WTC11 (cell line): Measurements from ENCODE around the gene CCDC178. TPM values are rescaled to one million over a fixed set of nuclear protein-coding genes. Genes with fewer than 3 reads are reported as not detected.

Source experiments
- ATAC-seq: fragments of 200-7000 bp; cut with Tn5 transposase; 2 replicates; pipeline ENCODE4 v1.10.0; 2021; ENCODE audit warnings: mild to moderate bottlenecking, moderate library complexity
- CTCF ChIA-PET: fragments of 300-600 bp; sonication (Branson Sonifier 250); formaldehyde crosslinking; loops from one replicate; lab custom pipeline; 2021; ENCODE audit warnings: antibody characterized with exemption; lab: Charles Lee
- POLR2A ChIA-PET: fragments of 350-600 bp; sonication (Branson Sonifier 250); formaldehyde crosslinking; loops from one replicate; lab custom pipeline; 2021; ENCODE audit warnings: antibody characterized with exemption; lab: Charles Lee
- DNase-seq: peaks from one replicate; pipeline ENCODE4 v3.0.0; 2021; ENCODE audit warnings: low spot score
- H3K27ac Mint-ChIP-seq: 2 replicates; pipeline ENCODE4 v1.8.0; 2021; ENCODE audit warnings: mixed read lengths
- H3K27me3 Mint-ChIP-seq: 2 replicates; pipeline ENCODE4 v1.8.0; 2021; ENCODE audit warnings: low read depth, mild to moderate bottlenecking, moderate library complexity, mixed read lengths
- H3K36me3 Mint-ChIP-seq: 2 replicates; pipeline ENCODE4 v1.8.0; 2021; ENCODE audit warnings: mixed read lengths
- H3K4me1 Mint-ChIP-seq: 2 replicates; pipeline ENCODE4 v1.8.0; 2022; ENCODE audit warnings: mixed read lengths
- H3K4me3 Mint-ChIP-seq: 2 replicates; pipeline ENCODE4 v1.8.0; 2021; ENCODE audit warnings: mild to moderate bottlenecking, moderate library complexity, mixed read lengths
- H3K9me3 Mint-ChIP-seq: 2 replicates; pipeline ENCODE4 v1.8.0; 2021; ENCODE audit warnings: mixed read lengths
- AR ChIP-seq: fragments of 250-450 bp; sonication (Bioruptor Pico); IDR thresholded peaks from 2 replicates; pipeline ENCODE4 v1.9.0; 2021; ENCODE audit warnings: mild to moderate bottlenecking
- CBFB ChIP-seq: sonication (generic); formaldehyde crosslinking; IDR thresholded peaks from 2 replicates; pipeline ENCODE4 v1.8.1; 2022; ENCODE audit warnings: mild to moderate bottlenecking, low read depth, missing genetic modification reagents
- CREM ChIP-seq: sonication (generic); formaldehyde crosslinking; IDR thresholded peaks from 2 replicates; pipeline ENCODE4 v1.8.1; 2022; ENCODE audit warnings: mild to moderate bottlenecking, missing genetic modification reagents, moderate library complexity
- ERG ChIP-seq: fragments of 250-450 bp; sonication (Bioruptor Pico); IDR thresholded peaks from 2 replicates; pipeline ENCODE4 v1.8.0; 2021; ENCODE audit warnings: mild to moderate bottlenecking
- ESRRA ChIP-seq: sonication (generic); formaldehyde crosslinking; IDR thresholded peaks from 2 replicates; pipeline ENCODE4 v1.8.1; 2022; ENCODE audit warnings: mild to moderate bottlenecking, missing genetic modification reagents, borderline replicate concordance
- ETV6 ChIP-seq: sonication (generic); formaldehyde crosslinking; IDR thresholded peaks from 2 replicates; pipeline ENCODE4 v1.8.1; 2022; ENCODE audit warnings: mild to moderate bottlenecking, missing genetic modification reagents
- FOXK1 ChIP-seq: sonication (generic); formaldehyde crosslinking; IDR thresholded peaks from 2 replicates; pipeline ENCODE4 v1.8.0; 2022; ENCODE audit warnings: mild to moderate bottlenecking, moderate library complexity, missing genetic modification reagents
- GABPB1 ChIP-seq: sonication (generic); formaldehyde crosslinking; IDR thresholded peaks from 2 replicates; pipeline ENCODE4 v1.8.1; 2023; ENCODE audit warnings: mild to moderate bottlenecking, missing genetic modification reagents
- GRHL2 ChIP-seq: fragments of 250-450 bp; sonication (Bioruptor Pico); IDR thresholded peaks from 2 replicates; pipeline ENCODE4 v1.8.0; 2022; ENCODE audit warnings: mild to moderate bottlenecking, moderate library complexity; ENCODE audit not compliant: insufficient replicate concordance, severe bottlenecking
- JAZF1 ChIP-seq: fragments of 250-450 bp; sonication (Bioruptor Pico); IDR thresholded peaks from 2 replicates; pipeline ENCODE4 v1.9.0; 2021; ENCODE audit warnings: moderate library complexity, mild to moderate bottlenecking, inconsistent platforms
- NFATC4 ChIP-seq: fragments of 250-450 bp; sonication (Bioruptor Pico); IDR thresholded peaks from 2 replicates; pipeline ENCODE4 v1.9.0; 2021; ENCODE audit warnings: mild to moderate bottlenecking
- NFE2L1 ChIP-seq: sonication (generic); formaldehyde crosslinking; IDR thresholded peaks from 2 replicates; pipeline ENCODE4 v1.8.1; 2023; ENCODE audit warnings: missing genetic modification reagents
- NFYB ChIP-seq: sonication (generic); formaldehyde crosslinking; conservative IDR thresholded peaks from 2 replicates; pipeline ENCODE4 v1.8.0; 2022; ENCODE audit warnings: low read depth, missing genetic modification reagents
- NR1H2 ChIP-seq: sonication (generic); formaldehyde crosslinking; IDR thresholded peaks from 2 replicates; pipeline ENCODE4 v1.9.0; 2021; ENCODE audit warnings: mild to moderate bottlenecking, moderate library complexity, missing genetic modification reagents
- NR3C1 ChIP-seq: sonication (generic); formaldehyde crosslinking; conservative IDR thresholded peaks from 2 replicates; pipeline ENCODE4 v1.8.1; 2023; ENCODE audit warnings: low read depth, mild to moderate bottlenecking, missing genetic modification reagents
- RORB ChIP-seq: fragments of 250-450 bp; sonication (Bioruptor Pico); IDR thresholded peaks from 2 replicates; pipeline ENCODE4 v1.9.0; 2021; ENCODE audit warnings: mild to moderate bottlenecking
- TEAD4 ChIP-seq: sonication (generic); formaldehyde crosslinking; IDR thresholded peaks from 2 replicates; pipeline ENCODE4 v1.8.0; 2022; ENCODE audit warnings: mild to moderate bottlenecking, missing genetic modification reagents
- TP53 ChIP-seq: sonication (generic); formaldehyde crosslinking; IDR thresholded peaks from 2 replicates; pipeline ENCODE4 v1.8.1; 2023; ENCODE audit warnings: mild to moderate bottlenecking, missing genetic modification reagents
- ZNF121 ChIP-seq: sonication (generic); formaldehyde crosslinking; IDR thresholded peaks from 2 replicates; pipeline ENCODE4 v1.8.0; 2023; ENCODE audit warnings: missing genetic modification reagents
- ZNF138 ChIP-seq: sonication (generic); formaldehyde crosslinking; conservative IDR thresholded peaks from 2 replicates; pipeline ENCODE4 v1.8.1; 2022; ENCODE audit warnings: mild to moderate bottlenecking, moderate library complexity, missing genetic modification reagents
- ZNF416 ChIP-seq: fragments of 250-450 bp; sonication (Bioruptor Pico); IDR thresholded peaks from 2 replicates; pipeline ENCODE4 v1.9.0; 2021; ENCODE audit warnings: mild to moderate bottlenecking, inconsistent platforms
- total RNA-seq: library from RNA; stranded (reverse); gene quantifications from 3 replicates; pipeline ENCODE4 v1.2.3, GENCODE V29; 2021
- TF ChIP-seq, protein P1 (sequence below): sonication (generic); formaldehyde crosslinking; IDR thresholded peaks from 2 replicates; pipeline ENCODE4 v1.8.1; 2023; ENCODE audit warnings: mild to moderate bottlenecking, missing genetic modification reagents
- TF ChIP-seq, protein P2 (sequence below): sonication (generic); formaldehyde crosslinking; IDR thresholded peaks from 2 replicates; pipeline ENCODE4 v1.8.0; 2023; ENCODE audit warnings: missing genetic modification reagents
- TF ChIP-seq, protein P3 (sequence below): fragments of 250-450 bp; sonication (Bioruptor Pico); IDR thresholded peaks from 2 replicates; pipeline ENCODE4 v1.9.0; 2021; ENCODE audit warnings: mild to moderate bottlenecking
- TF ChIP-seq, protein P4 (sequence below): sonication (generic); formaldehyde crosslinking; IDR thresholded peaks from 2 replicates; pipeline ENCODE4 v1.8.0; 2022; ENCODE audit warnings: mild to moderate bottlenecking, missing genetic modification reagents
- TF ChIP-seq, protein P5 (sequence below): fragments of 250-450 bp; sonication (Bioruptor Pico); IDR thresholded peaks from 2 replicates; pipeline ENCODE4 v1.9.0; 2021; ENCODE audit warnings: moderate library complexity, mild to moderate bottlenecking, inconsistent platforms, borderline replicate concordance
- TF ChIP-seq, protein P6 (sequence below): sonication (generic); formaldehyde crosslinking; IDR thresholded peaks from 2 replicates; pipeline ENCODE4 v1.8.1; 2022; ENCODE audit warnings: mild to moderate bottlenecking, moderate library complexity, missing genetic modification reagents

CCDC178 gene
- total RNA-seq, 1 experiment from 2014 or later: 0.20 TPM

DNA sequence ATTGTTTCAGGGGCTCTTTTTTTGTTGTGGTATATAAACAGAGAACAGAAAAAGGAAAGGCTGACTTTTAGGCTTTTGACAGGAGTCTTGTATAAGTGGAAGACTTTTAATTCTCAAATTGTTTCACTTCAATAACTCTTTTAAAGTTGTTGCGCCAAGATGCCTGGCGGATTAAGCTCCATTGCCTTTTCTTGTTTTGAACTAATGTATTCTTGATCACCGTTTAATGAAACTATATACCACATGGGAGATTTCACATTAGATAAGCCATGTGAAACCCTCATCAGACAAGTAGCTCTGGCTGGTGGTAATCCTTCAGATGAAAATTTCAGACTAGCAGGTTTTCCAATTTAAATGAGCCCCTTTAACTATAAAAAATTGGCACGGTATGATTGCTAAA lies 257.4 kb downstream of the CCDC178 start:
- H3K4me1 Mint-ChIP-seq: 0 out of 2 replicates have a peak, but pooled peaks cover 4% of the 10 kb centered on the region
- no peaks in the 10 kb centered on the region for H3K9me3 Mint-ChIP-seq
- ChIA-PET POLR2A (no interaction called here), CTCF (interaction anchor here (1.1 to 5.1 kb wide), 2 partner anchors 19 to 49 kb away, joined by 5 to 24 read pairs; no protein-coding TSS in a partner anchor)
- H3K27ac Mint-ChIP-seq: no peak overlapping the region
- H3K4me3 Mint-ChIP-seq: no peak overlapping the region
- no peak for ATAC-seq
- no peaks in the 10 kb centered on the region for H3K27me3 Mint-ChIP-seq
- no peak for DNase-seq
- no peaks in the 10 kb centered on the region for H3K36me3 Mint-ChIP-seq
- TF ChIP-seq JAZF1 (CRISPR knock-in tag): no peak
- no peak for TF ChIP-seq TP53 (CRISPR knock-in tag)
- no peak for TF ChIP-seq RORB (CRISPR knock-in tag)
- TF ChIP-seq, protein P1, sequence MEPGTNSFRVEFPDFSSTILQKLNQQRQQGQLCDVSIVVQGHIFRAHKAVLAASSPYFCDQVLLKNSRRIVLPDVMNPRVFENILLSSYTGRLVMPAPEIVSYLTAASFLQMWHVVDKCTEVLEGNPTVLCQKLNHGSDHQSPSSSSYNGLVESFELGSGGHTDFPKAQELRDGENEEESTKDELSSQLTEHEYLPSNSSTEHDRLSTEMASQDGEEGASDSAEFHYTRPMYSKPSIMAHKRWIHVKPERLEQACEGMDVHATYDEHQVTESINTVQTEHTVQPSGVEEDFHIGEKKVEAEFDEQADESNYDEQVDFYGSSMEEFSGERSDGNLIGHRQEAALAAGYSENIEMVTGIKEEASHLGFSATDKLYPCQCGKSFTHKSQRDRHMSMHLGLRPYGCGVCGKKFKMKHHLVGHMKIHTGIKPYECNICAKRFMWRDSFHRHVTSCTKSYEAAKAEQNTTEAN (CRISPR knock-in tag): no peak
- no peak for TF ChIP-seq NFYB (CRISPR knock-in tag)
- no peak for TF ChIP-seq FOXK1 (CRISPR knock-in tag)
- TF ChIP-seq TEAD4 (CRISPR knock-in tag): no peak
- no peak for TF ChIP-seq ETV6 (CRISPR knock-in tag)

- H3K27me3 Mint-ChIP-seq: no peaks in the 10 kb centered on the region
- no peak for ATAC-seq
- 0 out of 2 replicates have a peak, but pooled peaks cover 4% of the 10 kb centered on the region for H3K4me1 Mint-ChIP-seq
- no peaks in the 10 kb centered on the region for H3K9me3 Mint-ChIP-seq
- H3K27ac Mint-ChIP-seq: no peak overlapping the region
- no peak overlapping the region for H3K4me3 Mint-ChIP-seq
- DNase-seq: no peak
- TF ChIP-seq ZNF138: no peak
- no peak for TF ChIP-seq NR1H2 (CRISPR knock-in tag)
- TF ChIP-seq, protein P2, sequence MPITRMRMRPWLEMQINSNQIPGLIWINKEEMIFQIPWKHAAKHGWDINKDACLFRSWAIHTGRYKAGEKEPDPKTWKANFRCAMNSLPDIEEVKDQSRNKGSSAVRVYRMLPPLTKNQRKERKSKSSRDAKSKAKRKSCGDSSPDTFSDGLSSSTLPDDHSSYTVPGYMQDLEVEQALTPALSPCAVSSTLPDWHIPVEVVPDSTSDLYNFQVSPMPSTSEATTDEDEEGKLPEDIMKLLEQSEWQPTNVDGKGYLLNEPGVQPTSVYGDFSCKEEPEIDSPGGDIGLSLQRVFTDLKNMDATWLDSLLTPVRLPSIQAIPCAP (CRISPR knock-in tag): no peak
- no peak for TF ChIP-seq CREM (CRISPR knock-in tag)
- no peak for TF ChIP-seq NFATC4 (CRISPR knock-in tag)
- TF ChIP-seq, protein P3, sequence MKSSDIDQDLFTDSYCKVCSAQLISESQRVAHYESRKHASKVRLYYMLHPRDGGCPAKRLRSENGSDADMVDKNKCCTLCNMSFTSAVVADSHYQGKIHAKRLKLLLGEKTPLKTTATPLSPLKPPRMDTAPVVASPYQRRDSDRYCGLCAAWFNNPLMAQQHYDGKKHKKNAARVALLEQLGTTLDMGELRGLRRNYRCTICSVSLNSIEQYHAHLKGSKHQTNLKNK: no peak
- TF ChIP-seq, protein P4, sequence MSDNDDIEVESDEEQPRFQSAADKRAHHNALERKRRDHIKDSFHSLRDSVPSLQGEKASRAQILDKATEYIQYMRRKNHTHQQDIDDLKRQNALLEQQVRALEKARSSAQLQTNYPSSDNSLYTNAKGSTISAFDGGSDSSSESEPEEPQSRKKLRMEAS (CRISPR knock-in tag): no peak
- no peak for TF ChIP-seq NFE2L1 (CRISPR knock-in tag)
- TF ChIP-seq GABPB1 (CRISPR knock-in tag): no peak
- POLR2A ChIA-PET: no interaction called here
- H3K36me3 Mint-ChIP-seq: no peaks in the 10 kb centered on the region
- CTCF ChIA-PET: interaction anchor here (1.2 to 5.1 kb wide), 2 partner anchors 21 to 51 kb away, joined by 4 to 24 read pairs; no protein-coding TSS in a partner anchor
Observed at GRCh38 chr18:33181016-33181415, 259.5 kb downstream of the CCDC178 start.

GRCh38 chr18:33169218-33169617 lies 271.3 kb downstream of the CCDC178 start:
- Mint-ChIP-seq H3K27me3 (no peaks in the 10 kb centered on the region), H3K9me3 (no peaks in the 10 kb centered on the region), H3K36me3 (no peaks in the 10 kb centered on the region), H3K4me3 (no peak overlapping the region), H3K27ac (no peak overlapping the region), H3K4me1 (no peaks in the 10 kb centered on the region)
- ChIA-PET POLR2A (no interaction called here), CTCF (no interaction called here)
- DNase-seq (no peak), ATAC-seq (no peak)
- TF ChIP-seq ZNF416 (CRISPR knock-in tag) (no peak), GRHL2 (CRISPR knock-in tag) (no peak), TEAD4 (CRISPR knock-in tag) (no peak), NR3C1 (CRISPR knock-in tag) (no peak), ESRRA (CRISPR knock-in tag) (no peak), AR (CRISPR knock-in tag) (no peak), ERG (CRISPR knock-in tag) (no peak), CBFB (CRISPR knock-in tag) (no peak), ZNF121 (no peak)
- TF ChIP-seq, protein P5, sequence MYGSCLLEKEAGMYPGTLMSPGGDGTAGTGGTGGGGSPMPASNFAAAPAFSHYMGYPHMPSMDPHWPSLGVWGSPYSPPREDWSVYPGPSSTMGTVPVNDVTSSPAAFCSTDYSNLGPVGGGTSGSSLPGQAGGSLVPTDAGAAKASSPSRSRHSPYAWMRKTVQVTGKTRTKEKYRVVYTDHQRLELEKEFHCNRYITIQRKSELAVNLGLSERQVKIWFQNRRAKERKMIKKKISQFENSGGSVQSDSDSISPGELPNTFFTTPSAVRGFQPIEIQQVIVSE (CRISPR knock-in tag): no peak
- TF ChIP-seq, protein P6, sequence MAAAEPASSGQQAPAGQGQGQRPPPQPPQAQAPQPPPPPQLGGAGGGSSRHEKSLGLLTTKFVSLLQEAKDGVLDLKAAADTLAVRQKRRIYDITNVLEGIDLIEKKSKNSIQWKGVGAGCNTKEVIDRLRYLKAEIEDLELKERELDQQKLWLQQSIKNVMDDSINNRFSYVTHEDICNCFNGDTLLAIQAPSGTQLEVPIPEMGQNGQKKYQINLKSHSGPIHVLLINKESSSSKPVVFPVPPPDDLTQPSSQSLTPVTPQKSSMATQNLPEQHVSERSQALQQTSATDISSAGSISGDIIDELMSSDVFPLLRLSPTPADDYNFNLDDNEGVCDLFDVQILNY: no peak
